HG02885 (cell line): ENCODE measurements around the gene DEAF1.
"Not testable (repeated sequence)": the region's sequence is repeated elsewhere in the genome, so short reads cannot be mapped to it uniquely, and the experiment has no call there.

Source experiments
- ATAC-seq: cut with Tn5 transposase; IDR thresholded peaks from one replicate; pipeline ENCODE4 v1.9.1; 2021; ENCODE audit warnings: mild to moderate bottlenecking; ENCODE audit not compliant: unreplicated experiment, poor library complexity

DEAF1 gene

GRCh38 chr11:653837-654236, 41.2 kb downstream of the DEAF1 start:
- no peak for ATAC-seq

- not testable (repeated sequence) for ATAC-seq
Observed at GRCh38 chr11:653136-653535, 41.9 kb downstream of the DEAF1 start.

GRCh38 chr11:650482-650881, 44.5 kb downstream of the DEAF1 start:
- ATAC-seq, result no peak

- ATAC-seq, result not testable (repeated sequence)
Observed at GRCh38 chr11:647672-648158, 47.3 kb downstream of the DEAF1 start.

- ATAC-seq, result no peak
Observed at GRCh38 chr11:646214-646613, 48.8 kb downstream of the DEAF1 start.

- ATAC-seq, result no peak
Observed at GRCh38 chr11:645536-645935, 49.5 kb downstream of the DEAF1 start.

GRCh38 chr11:643849-644738, 50.9 kb downstream of the DEAF1 start:
- ATAC-seq, result no peak

DNA sequence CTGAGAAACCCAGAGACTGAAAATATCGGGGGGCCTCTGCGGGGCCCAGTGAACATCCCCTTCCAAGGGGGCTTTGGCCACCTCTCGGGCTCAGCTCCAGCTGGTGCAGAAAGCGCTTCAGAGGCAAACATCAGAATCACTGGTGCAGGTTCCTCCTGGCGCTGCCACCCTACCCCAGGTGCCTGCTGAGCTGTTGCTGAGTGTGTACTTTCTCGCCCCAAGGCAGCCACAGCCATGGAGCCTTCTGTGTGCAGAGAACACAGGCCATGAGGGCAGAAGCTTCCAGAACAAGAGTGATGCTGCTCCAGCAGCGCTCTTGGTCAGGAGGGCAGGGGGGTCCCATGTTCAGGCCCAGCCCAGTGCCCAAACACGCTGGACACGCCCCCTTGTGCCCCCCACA, 51.7 kb downstream of the DEAF1 start:
- no peak for ATAC-seq

DNA sequence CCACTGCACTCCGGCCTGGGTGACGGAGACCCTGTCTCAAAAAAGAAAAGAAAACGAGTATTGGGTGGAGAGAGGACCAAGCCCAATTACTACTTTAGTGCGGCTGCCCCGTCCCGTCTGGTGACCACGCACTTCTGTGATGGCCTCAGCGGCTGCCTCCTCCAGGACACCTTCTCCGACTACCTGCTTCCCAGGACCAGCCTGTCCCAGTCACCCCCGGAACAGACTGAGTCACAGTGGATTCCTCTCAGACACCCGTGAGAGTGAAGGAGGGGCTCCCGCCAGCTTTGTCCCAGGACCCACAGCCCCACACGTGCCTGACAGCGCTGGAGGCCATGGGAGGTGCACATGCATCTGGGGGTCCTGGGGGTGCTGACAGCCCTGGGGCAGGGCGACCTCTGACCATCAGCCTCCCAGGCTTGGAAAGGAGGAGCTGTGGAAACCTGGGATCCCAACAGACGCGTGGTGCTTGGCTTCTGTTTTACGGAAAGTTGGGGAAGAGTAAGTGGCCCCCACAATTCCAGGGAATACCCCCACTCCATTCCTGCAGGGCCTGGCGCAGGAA, 53.1 kb downstream of the DEAF1 start:
- ATAC-seq, result no peak

- ATAC-seq, result no peak
Observed at GRCh38 chr11:640021-640706, 54.9 kb downstream of the DEAF1 start.

- no peak for ATAC-seq
Observed at GRCh38 chr11:639332-639955, 55.6 kb downstream of the DEAF1 start.

GRCh38 chr11:638631-639331, 56.2 kb downstream of the DEAF1 start:
- no peak for ATAC-seq

GRCh38 chr11:637593-638521, 57.2 kb downstream of the DEAF1 start:
- no peak for ATAC-seq

DNA sequence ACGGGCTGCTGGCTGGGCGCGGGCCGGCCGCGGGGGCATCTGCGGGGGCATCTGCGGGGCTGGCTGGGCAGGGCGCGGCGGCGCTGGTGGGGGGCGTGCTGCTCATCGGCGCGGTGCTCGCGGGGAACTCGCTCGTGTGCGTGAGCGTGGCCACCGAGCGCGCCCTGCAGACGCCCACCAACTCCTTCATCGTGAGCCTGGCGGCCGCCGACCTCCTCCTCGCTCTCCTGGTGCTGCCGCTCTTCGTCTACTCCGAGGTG, 57.8 kb downstream of the DEAF1 start:
- ATAC-seq, result no peak

DNA sequence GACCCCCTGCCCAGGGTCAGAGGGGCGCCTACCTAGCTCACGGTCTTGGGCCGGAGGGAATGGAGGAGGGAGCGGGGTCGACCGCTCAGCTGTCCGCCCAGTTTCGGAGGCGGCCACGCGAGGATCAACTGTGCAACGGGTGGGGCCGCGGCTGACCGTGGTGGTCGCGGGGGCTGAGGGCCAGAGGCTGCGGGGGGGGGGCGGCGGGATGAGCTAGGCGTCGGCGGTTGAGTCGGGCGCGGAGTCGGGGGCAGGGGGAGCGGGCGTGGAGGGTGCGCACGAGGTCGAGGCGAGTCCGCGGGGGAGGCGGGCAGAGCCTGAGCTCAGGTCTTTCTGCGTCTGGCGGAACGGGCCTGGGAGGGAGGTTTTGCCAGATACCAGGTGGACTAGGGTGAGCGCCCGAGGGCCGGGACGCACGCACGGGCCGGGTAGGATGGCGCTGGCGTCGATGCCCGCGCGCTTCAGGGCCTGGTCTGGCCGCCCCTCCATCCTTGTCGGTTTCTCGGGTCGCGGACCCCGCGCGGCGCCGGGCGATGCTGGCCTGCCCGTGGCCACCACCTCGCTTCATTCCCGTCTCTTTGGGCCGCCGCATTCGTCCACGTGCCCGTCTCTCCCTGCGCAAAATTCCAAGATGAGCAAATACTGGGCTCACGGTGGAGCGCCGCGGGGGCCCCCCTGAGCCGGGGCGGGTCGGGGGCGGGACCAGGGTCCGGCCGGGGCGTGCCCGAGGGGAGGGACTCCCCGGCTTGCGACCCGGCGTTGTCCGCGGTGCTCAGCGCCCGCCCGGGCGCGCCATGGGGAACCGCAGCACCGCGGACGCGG, 58.3 kb downstream of the DEAF1 start, which contains the start of gene DRD4:
Gene DRD4, plus strand, starts transcription at position 759 of the 822 bp plus-strand sequence. Its CDS starts 36 bp downstream, at position 795.
- no peak for ATAC-seq

DNA sequence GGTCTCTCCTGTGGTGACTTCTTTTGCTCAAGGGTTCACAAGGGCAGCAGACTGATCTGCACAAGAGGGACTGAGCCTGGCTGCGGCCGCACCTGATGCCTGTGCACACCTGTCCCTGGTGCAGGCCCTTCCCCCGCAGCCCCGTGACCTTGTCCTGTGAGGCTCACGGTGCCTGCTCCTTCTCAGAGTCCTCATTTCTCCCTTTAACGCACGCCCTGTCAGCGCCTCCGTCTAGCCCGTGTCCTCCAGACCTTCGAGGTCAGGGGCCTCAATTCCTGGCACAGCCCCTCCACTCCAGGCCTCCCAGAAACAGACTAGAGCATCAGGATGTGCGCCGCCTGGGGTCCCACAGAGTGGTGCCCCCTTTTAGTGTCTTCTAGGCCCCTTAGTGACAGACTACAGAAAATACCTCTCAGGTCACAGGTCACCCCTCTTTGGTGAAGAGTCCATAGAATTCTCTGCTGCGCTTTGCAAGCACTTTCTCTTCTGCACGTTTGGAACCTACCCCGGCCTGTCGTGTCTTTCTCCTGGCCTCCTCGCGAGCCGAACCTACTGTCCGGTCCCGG, 59.0 kb downstream of the DEAF1 start:
- no peak for ATAC-seq

DNA sequence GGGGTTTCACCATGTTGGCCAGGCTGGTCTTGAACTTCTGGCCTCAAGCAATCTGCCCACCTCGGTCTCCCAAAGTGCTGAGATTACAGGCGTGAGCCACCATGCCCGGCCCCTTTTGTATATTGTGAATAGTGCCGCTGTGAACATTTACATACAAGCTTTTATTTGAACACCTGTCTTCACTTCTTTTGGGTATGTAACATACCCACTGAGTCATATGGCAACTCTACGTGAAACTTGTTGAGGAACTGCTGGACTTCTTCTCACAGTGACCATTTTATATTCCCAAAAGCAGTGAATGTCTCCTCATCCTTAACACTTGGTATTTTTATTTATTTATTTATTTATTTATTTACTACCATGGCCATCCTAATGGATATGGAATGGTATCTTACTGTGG, 64.2 kb downstream of the DEAF1 start:
- ATAC-seq, result no peak

- no peak for ATAC-seq
Observed at GRCh38 chr11:629237-629583, 65.8 kb downstream of the DEAF1 start.
